ENCODE measurements around the gene IL15RA.

IL15RA gene

DNA sequence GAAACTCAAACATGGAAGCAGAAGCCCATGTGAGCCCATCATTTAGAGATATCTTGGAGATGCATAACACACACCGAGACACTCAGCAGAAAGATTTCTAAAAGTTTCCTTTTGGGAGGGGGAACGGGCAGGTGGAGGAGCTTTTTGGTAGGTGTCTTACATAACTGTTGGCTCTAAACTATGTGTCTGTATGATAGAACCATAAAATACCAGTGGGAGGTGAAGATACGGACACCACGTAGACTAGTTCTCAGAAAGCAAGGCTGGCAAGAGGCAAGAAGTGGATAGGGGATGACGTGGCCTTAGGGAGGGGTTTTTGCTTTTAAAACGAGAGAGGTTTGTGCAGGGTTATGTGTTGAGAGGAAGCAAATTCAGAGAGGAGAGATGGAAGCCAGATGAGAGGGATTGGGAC is 36.5 kb downstream of the IL15RA start:
- no peak overlapping the region for H3K4me2 ChIP-seq (ENCODE audit: low read depth, low read length, poor library complexity, severe bottlenecking)
- H3K9ac ChIP-seq (ENCODE audit: low read length): no peak overlapping the region
- TF ChIP-seq EZH2phosphoT487 (conservative IDR thresholded peaks at IDR 0.05; ENCODE audit: low read length): no peak
- TF ChIP-seq, protein P1, sequence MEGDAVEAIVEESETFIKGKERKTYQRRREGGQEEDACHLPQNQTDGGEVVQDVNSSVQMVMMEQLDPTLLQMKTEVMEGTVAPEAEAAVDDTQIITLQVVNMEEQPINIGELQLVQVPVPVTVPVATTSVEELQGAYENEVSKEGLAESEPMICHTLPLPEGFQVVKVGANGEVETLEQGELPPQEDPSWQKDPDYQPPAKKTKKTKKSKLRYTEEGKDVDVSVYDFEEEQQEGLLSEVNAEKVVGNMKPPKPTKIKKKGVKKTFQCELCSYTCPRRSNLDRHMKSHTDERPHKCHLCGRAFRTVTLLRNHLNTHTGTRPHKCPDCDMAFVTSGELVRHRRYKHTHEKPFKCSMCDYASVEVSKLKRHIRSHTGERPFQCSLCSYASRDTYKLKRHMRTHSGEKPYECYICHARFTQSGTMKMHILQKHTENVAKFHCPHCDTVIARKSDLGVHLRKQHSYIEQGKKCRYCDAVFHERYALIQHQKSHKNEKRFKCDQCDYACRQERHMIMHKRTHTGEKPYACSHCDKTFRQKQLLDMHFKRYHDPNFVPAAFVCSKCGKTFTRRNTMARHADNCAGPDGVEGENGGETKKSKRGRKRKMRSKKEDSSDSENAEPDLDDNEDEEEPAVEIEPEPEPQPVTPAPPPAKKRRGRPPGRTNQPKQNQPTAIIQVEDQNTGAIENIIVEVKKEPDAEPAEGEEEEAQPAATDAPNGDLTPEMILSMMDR (IDR thresholded peaks at IDR 0.05; ENCODE audit: insufficient read depth, low read length, poor library complexity, severe bottlenecking): no peak

DNA sequence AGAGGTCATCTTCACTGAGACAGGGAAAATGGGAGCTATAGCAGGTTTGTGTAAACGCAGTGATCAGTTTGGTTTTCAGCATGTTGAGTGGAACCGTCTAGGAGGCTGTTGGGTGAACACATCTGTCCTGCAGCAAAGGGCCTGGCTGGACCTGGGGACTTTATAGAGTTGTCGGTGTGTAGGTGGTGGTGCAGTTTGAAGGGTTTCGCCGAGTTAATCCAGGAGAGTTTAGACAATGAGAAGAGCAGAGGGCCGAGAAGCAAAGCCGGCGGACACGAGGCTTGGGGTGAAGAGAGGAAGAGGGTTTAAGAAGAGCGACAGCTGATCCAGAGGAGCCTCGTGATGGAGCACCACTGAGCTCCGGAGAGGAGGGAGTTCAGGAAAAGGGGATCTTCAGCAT is 39.1 kb downstream of the IL15RA start:
- Histone ChIP-seq H2AFZ (ENCODE audit: low read depth, low read length, severe bottlenecking) (no peak overlapping the region), H3K27ac (ENCODE audit: low read depth, low read length) (no peak overlapping the region), H3F3A (ENCODE audit: insufficient read depth) (no peaks in the 10 kb centered on the region), H3K27me3 (ENCODE audit: low read length) (no peaks in the 10 kb centered on the region), H3K4me3 (ENCODE audit: insufficient read depth, low read length, poor library complexity, severe bottlenecking) (no peak overlapping the region), H3K9me2 (replicated peaks; ENCODE audit: insufficient read depth, low read length) (no peaks in the 10 kb centered on the region), H3K9ac (ENCODE audit: low read length) (no peak overlapping the region), H3K36me3 (ENCODE audit: low read length) (no peaks in the 10 kb centered on the region), H3K79me2 (ENCODE audit: insufficient read depth, low read length) (no peaks in the 10 kb centered on the region), H3K4me2 (ENCODE audit: low read depth, low read length, poor library complexity, severe bottlenecking) (no peak overlapping the region), H3K9me3 (ENCODE audit: insufficient read depth, low read length) (no peaks in the 10 kb centered on the region), H4K20me1 (ENCODE audit: low read depth, low read length) (no peaks in the 10 kb centered on the region)
- TF ChIP-seq, protein P1 (IDR thresholded peaks at IDR 0.05; ENCODE audit: insufficient read depth, low read length, poor library complexity, severe bottlenecking): no peak
- no peak for TF ChIP-seq EZH2phosphoT487 (conservative IDR thresholded peaks at IDR 0.05; ENCODE audit: low read length)

More for the DNA sequence above, 36.5 kb downstream of the IL15RA start:
- no peaks in the 10 kb centered on the region for H3K9me3 ChIP-seq (ENCODE audit: insufficient read depth, low read length)
- H4K20me1 ChIP-seq (ENCODE audit: low read depth, low read length): no peaks in the 10 kb centered on the region
- H3K27ac ChIP-seq (ENCODE audit: low read depth, low read length): no peak overlapping the region
- H2AFZ ChIP-seq (ENCODE audit: low read depth, low read length, severe bottlenecking): no peak overlapping the region
- no peaks in the 10 kb centered on the region for H3K27me3 ChIP-seq (ENCODE audit: low read length)
- H3F3A ChIP-seq (ENCODE audit: insufficient read depth): no peaks in the 10 kb centered on the region
- no peak overlapping the region for H3K4me3 ChIP-seq (ENCODE audit: insufficient read depth, low read length, poor library complexity, severe bottlenecking)
- no peaks in the 10 kb centered on the region for H3K9me2 ChIP-seq (replicated peaks; ENCODE audit: insufficient read depth, low read length)
- no peaks in the 10 kb centered on the region for H3K79me2 ChIP-seq (ENCODE audit: insufficient read depth, low read length)
- H3K36me3 ChIP-seq (ENCODE audit: low read length): no peaks in the 10 kb centered on the region

DNA sequence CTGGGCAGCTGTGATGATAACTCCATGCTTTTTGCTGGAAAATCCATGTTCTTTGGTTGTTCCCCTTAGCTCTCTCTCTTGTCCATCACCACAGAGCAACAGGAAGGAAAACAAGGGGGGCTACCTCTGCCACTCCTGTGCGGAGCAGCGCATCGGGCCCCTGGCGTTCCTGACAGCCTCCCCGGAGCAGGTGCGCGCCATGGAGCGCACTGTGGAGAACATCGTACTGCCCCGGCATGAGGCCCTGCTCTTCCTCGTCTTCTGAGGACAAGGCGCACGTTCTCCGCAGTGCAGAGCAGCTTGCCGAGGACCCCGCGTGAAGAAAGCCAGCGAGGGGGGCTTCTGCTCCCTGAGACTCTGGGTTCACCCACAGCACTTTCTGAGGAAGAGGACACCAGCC is 40.3 kb downstream of the IL15RA start:
- Histone ChIP-seq H3K27ac (ENCODE audit: low read depth, low read length) (no peak overlapping the region), H3K9me3 (ENCODE audit: insufficient read depth, low read length) (no peaks in the 10 kb centered on the region), H3F3A (ENCODE audit: insufficient read depth) (no peaks in the 10 kb centered on the region), H3K9me2 (replicated peaks; ENCODE audit: insufficient read depth, low read length) (no peaks in the 10 kb centered on the region), H2AFZ (ENCODE audit: low read depth, low read length, severe bottlenecking) (no peak overlapping the region), H3K4me2 (ENCODE audit: low read depth, low read length, poor library complexity, severe bottlenecking) (no peak overlapping the region), H3K9ac (ENCODE audit: low read length) (no peak overlapping the region), H3K4me3 (ENCODE audit: insufficient read depth, low read length, poor library complexity, severe bottlenecking) (no peak overlapping the region), H4K20me1 (ENCODE audit: low read depth, low read length) (no peaks in the 10 kb centered on the region), H3K36me3 (ENCODE audit: low read length) (no peaks in the 10 kb centered on the region), H3K27me3 (ENCODE audit: low read length) (no peaks in the 10 kb centered on the region), H3K79me2 (ENCODE audit: insufficient read depth, low read length) (no peaks in the 10 kb centered on the region)
- TF ChIP-seq, protein P1 (IDR thresholded peaks at IDR 0.05; ENCODE audit: insufficient read depth, low read length, poor library complexity, severe bottlenecking): no peak
- TF ChIP-seq EZH2phosphoT487 (conservative IDR thresholded peaks at IDR 0.05; ENCODE audit: low read length): no peak
